Activated T-helper 1 cell treated with anti-CD3 and anti-CD28 coated beads, Interleukin-2, amount 50 U/mL, for 16 hours (primary cell): ENCODE data around the gene CSMD2.

Experiments used
- DNase-seq, 2 donors: peaks; one replicate each; pipeline ENCODE4 v3.0.0-alpha.2; 2020; ENCODE audit warnings: low read depth in 1 of 2, low spot score in 1 of 2

Gene CSMD2

DNA sequence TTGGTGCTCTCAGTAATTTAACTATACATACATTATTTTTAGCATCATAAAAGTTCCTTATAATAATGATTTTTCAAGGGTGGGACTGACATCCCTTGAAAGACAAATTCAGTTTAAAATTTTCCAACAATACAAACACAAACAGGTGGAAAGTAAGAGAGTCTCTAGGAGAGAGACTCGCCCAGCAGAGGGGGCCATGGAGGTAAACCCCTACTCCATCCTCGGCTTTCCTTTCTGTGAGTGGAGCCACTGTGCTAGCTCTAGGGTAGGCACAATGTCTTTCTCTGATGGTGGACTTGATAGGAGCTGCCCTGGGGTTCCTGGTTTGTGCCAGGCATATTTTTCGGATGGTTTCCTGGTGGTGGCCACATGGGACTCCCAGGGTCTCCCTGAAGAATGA lies 8.3 kb downstream of the CSMD2 start:
- DNase-seq, result no peak

DNA sequence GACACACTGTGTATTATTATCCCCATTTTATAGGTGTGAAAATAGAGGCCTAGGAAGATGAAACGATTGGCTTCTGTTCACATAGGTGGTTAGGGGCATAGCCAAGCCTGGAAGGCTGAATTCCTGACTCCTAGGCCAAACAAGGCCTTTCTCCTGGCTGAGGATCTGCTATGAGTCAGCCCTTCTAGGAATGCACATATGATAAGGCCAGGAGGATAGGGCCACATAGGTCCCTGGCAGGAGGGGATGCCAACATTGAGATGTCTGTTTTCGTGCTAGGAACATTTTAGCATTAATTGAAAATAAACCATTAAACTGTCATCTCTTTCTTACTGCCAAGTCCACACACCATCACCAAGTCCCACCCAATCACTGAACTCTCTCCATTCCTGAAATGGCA lies 9.2 kb downstream of the CSMD2 start:
- no peak for DNase-seq

DNA sequence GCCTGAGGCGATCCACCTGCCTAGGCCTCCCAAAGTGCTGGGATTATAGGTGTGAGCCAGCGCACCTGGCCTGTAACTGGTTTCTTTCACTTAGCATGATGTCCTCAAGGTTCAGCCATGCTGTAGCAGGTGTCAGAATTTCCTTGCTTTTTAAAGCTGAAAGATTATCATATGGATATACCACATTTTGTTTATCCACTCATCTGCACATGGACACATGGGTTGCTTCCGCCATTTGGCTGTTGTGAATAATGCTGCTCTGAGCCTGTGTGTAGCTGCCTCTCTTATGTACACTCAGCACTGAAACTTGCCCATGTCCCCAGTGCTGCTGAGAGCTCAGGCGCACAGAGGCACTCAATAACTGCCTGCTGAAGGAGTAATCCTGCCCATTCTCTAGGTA lies 11.8 kb downstream of the CSMD2 start:
- no peak for DNase-seq

DNA sequence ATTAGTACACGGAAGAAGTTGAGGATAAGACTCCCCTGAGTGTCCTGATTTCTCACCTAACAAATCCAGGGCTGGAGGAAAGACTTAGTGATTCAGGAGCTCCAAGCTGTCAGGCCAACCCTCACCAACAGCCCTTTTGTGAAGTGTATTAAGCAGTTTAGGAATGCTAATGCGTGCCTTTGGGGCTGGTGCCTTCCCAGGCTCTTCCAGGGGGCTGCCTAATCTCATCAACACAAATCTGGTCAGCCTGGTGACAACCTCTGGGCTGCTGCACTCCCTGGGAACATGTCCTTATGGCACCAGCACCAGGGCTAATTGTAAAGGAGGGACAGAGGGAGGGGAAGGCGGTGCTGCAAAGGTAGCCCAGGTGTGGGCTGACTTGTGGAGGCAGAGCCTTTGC lies 15.5 kb downstream of the CSMD2 start:
- DNase-seq, result no peak

DNA sequence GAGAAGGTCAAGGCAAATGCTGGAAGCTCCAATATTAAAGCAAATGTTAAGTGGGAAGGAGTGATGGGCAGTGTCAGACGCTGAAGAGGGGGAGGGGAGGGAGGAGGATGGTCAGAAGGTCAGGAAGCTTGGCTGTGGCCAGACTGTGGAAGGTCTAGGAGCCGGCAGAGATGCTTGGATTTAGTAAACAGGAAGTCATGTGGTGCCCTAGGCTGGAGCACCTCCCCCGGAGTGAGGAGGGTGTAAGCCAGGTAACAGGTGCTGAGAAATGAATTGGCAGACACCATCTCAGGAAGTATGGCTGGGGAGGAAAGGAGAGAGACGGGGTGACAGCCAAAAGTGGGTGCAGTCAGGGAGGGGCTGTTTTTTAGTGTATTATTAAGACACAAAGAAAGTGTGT lies 17.7 kb downstream of the CSMD2 start:
- no peak for DNase-seq

DNA sequence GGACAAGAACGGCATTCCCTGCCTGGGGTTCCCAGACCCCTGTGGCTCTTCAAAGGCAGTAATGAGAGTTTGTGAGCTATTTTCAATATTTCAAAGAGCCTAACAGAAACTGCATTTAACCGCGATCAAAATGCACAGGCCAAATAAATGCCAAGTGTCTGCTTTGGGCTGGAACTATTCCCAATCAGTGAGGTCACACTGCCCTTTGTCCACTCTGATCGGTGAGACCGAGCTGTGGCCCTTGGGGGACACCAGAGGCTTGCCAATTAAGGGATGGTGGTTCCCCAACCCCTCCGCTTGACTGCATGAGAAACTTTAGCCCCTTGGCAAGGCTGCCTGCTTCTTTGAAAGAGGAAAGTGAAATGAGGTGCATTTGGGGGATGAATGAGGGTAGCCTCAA lies 20.3 kb downstream of the CSMD2 start:
- DNase-seq, result no peak

DNA sequence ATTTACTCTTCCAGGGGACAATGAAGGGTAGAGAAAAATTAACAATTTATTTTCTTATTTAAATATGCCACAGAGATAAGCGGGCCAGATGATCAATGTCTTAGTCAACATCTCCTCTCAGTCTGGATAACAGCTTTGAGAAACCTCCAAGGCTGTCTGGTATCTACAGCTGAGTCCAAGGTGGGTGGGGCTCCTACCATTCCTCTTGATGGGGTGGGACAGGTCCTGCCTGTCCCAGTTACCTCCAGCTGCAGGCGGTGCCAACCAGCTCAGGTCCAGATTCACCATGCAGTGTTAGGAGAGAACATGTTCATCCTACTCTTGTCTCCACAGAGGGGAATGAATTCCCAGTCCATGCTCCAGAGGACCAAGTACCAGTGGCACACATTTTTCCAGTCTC lies 21.1 kb downstream of the CSMD2 start:
- no peak for DNase-seq

DNA sequence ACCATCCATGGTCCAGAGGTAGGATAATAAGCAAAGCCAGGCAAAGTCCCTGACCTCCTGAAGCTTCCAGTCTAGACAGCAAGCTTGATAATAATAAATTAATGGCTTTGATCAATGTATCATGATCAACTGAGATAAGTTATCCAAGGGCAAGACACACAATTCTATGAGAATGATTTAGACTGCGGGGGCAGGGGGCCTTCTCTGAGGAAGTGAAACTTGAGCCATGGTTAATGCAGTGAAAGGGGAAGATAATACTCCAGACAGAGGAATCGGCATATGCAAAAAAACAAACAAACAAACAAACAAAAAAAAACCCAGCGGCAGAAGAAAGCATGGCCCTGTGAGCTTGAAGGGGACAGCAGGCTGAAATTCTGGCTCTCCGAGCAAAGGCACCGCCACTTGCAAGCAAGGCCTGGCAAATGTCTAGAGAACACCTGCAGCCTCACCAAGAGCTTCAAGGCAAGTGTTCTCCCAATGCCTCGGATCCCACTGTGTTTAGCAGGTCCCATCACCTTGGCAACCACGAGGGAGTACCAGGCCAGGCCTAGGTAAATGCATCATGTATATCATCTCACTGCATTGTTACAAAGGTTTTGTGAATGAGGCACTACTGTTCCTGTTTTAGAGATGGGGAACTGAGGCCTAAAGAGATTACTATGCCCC lies 24.9 kb downstream of the CSMD2 start:
- no peak for DNase-seq

DNA sequence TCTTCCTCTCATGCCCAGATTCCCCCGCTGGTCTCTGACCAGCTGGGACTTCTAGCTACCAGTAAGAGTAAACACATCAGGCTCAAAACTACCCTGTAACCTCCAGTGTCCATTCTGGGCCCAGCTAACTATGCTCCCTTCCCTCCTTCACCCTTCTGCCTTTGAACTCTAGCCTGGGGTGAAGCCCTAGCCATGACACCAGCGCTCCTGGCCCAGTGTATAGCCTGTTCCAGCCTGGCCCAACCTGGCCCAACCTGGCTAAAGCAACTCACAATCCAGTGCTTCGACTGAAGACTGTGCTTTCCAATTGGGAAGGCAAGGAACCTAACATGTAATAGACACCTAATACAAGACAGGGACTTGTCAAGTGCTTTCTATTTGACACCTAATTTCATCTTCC lies 27.6 kb downstream of the CSMD2 start:
- no peak for DNase-seq

DNA sequence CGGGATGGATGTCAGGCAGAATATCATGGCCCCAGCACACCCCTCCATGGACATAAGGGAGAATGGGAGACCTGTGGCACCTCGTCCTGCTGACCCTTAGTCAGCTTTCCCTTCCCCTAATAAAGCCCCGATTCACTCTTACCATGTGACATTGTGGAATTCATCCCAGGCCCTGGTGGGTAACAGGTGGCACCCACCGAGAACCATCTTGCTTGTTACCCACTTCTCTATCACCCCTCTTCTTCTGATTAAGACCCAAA lies 32.9 kb downstream of the CSMD2 start:
- no peak for DNase-seq

DNA sequence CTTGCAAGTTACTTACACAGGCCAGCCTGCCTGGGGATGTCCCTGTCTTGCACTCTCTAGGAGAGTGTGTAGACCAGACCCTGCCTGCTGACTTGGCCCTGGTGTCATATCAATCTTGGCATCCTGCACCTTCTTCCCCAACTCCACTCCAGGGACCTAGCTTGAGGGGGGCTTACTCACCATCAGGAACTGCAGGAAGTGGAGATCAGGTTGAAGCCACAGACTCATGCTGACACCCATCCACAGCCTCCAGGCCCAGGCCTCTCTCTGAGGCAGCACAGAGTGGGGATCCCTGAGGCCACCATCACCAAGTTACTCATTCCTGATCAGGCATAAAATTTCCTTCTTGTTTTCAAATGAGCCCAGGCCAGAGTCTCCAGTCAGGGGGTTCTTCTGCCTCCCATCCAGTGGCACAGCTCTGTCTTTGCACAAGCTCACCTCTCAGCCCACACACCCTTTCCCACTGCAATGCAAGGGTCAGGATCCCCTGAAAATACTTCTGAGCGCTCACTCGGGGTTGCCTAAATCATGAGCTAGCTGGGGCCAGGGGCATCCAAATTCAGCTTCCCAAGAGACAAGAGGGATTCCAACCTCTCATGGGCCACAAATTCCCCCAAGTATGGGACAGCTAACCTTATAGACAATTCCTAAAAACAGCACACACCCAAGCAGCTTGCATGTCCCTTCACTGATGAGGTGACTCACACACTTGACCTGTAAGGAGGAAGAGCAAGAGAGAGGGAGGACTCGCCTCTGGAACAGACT lies 33.5 kb downstream of the CSMD2 start:
- DNase-seq, result no peak

DNA sequence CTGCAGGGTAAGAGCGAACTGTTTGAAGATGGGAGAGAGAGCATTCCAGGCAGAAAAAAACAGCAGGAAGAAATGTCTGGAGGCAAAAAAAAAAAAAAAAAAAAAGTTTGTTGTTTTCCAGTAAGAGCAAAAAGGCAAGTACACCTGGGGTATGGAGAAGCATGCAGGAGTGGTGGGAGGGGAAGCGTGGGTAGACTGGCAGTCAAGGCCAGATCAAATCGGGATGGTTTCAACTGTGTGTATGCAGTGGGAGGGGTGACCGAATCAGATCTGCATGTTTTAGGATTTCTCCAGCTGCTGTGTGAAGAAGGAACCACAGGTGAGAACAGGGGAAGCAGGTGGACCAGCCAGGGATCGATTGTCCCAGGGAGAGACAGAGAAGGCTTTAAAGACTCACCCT lies 34.7 kb downstream of the CSMD2 start:
- DNase-seq, result no peak

DNA sequence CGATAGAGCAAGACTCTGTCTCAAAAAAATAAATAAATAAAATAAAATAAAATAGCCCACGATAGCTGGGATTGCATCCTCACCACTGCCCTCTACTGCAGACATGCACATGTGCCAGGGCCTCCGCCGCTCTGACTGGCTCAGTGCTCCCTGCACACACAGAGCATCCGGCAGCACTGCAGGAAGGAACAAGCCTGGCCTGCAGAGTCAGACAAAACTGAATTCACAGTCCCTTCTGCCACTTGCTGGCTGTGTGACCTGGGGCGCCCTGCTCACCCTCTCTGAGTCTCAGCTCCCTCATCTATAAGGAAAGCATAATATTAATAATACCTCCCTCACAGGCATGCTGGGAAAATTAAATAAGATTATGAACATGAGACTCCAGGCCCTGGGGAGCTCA lies 35.4 kb downstream of the CSMD2 start:
- no peak for DNase-seq

DNA sequence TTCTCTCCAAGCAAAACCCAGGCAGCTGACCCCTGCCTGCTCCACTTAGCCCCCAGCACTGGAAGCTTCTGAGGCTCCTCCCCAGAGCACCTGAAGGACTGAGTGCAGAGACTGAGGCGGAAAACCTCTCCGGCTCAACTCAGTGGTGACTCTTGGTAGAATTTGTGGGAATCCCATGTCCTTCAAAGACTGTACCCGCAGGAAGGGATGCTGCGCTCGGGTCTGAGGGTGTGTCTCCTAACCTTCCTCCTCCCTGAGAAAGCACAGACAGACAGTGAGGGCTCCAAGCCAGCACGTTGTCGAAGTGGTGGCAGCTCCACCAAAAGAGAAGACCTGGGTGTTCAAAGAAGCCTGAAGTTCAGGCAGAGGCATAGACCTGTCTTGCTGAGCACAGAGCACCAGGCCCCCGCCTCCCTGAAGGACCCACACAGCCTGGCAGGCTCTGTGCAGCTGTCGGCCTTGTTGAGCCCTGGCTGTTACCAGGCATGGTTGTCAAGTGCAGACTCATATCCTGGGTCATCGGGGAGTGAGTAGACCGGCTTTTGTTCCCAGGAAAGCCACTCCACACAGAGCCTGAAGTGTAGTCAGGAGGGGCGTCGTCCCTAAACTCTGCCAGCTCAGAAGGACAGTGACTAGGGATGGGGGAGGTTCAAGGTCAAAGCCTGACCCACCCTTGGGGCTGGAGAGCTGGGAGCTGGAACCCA lies 36.7 kb downstream of the CSMD2 start:
- no peak for DNase-seq

DNA sequence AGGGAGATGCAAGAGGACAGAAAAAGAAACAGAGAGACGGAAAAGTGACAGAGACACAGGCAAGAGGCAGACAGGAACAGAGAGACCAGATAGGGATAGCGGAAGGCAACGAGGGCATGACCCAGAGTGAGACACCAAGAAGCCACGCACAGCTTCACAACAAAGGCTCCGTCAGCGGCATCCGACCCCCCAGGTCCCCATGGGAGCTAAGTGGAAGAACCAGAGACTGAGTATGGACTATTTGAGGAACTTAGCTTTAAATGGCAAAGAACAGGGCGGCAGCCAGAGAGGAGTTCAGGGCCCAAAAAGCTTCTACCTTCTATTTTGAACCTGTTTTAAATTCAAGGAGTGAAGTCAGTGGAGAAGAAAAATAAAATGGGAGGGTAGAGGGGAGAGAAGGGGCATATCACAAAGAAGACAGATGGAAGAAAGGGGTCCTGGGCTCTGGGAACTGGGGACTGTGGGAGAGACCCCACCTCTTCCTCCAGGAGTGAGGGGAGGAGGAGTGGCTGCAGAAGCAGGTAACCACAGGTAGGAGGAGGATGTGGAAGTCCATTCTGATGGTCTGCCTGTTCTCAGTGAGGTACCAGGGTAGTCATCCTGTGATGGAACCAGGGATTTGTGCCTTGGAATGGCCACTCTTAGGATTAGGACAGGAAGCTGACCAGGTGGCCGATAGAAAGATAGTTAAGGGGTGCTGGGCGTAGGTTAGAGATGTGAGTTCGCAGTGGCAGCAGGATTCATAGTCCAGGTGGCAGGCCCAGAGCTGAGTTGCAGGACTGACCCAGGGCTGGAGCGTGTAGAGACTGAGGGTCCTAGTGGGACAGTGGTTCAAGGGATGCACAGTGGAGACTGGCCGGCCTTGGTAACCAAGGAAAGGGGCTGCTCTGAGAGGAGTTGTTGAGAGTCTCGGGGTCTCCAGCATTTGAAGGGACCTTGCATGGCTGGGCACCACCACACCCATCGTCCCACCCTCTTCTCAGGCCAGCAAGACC lies 37.7 kb downstream of the CSMD2 start:
- DNase-seq, result no peak

DNA sequence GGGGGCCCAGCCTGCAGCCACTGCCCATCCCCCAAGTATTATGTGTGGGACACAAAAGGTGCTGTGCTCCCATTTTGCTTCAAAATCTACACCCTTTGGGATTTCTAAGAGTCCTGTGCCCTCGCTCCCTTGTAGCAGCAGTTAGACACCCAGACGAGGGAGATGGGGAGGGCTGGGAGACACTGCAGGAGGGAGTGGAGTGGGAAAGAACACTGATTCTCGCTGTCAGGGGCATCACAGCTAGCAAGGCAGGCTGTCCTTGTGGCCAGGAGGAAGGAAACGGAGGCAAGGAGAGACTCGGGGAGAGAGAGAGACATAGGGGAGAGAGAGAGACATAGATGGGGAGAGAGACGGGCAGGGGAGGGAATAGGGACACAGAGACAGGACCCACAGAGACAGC lies 38.5 kb downstream of the CSMD2 start:
- no peak for DNase-seq

DNA sequence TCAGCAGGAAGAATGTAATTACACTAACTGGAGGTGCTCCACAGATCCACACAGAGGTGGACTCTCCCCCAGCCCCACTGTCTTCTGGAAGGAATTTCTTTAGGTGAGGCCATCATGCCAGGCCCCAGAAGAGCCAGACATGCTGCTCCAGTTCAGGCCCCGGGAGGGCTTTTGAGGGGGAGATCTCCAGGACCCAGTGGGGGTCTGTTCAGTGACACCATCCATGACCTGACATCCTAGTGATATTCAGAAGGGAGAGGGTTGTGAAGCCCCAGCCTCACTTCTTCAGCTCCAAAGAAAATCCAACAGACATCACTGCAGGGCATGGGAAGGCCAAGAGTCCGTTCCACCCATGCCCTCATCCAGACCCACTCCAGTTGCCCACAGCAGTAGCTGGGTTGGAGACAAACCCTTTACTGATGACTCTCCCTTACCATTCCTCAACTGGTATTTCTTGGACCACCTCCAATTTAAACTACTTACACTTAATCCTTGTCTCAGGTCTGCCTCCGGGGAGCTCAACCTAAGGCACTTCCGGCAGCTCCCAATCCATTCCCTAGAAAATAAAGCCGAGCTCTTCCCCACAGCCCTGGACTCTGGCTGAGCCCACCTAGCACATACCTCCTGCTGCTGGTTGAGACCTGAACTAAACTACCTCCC lies 39.2 kb downstream of the CSMD2 start:
- DNase-seq, result no peak

DNA sequence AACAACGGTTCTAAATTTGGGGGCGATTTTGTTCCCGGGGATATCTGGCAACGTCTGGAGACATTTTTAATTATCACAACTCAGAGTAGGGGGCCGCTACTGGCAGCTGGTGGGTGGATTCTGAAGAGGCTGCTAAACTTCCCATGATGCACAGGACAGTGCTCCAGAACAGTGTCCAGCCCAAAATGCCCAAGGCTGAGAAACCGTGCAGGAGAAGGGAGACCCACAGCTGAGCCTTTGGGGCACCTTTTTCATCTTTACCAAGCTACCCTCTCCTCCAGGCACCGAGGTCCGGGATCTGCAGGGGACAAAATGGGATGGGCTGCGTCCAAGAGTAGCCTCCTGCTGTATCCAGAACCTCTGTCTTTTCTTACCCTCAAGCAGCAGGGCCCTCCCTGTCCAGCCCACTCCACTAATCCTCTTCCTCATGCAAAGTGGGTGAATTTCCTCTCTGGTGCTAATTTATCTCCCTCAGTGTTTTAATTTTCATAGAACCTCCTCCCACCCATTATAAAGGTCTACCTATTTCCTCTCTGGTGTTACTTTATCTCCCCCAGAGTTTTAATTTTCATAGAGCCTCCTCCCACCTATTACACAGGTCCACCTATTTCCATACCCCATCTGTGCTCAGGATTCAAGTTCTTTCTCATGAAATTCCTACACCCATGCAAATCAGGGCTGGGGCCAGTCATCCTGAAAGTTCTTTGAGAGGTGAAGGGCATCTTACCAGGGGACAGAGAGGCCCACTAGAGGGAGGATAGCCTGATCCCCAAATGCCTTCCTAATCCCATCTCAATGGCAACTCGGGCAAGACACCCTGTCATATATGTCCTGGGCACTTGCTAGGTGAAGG lies 42.7 kb downstream of the CSMD2 start:
- DNase-seq, result no peak

DNA sequence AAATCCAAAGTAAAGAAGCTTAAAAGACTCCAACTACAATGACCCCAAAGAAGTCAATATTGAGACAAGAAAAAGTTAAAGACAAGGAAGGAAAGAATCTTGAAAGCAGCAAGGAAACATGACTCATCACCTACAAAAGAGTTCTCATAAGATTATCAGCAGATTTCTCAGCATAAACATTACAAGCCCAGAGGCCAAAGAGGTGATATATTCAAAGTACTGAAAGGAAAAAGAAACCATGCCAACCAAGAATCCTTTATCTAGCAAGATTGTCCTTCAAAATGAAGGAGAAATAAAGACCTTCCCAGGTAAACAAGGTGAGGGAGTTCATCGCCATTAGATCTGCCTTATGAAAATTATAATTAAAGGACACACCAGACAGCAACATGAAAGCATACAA lies 49.8 kb downstream of the CSMD2 start:
- DNase-seq, result no peak

DNA sequence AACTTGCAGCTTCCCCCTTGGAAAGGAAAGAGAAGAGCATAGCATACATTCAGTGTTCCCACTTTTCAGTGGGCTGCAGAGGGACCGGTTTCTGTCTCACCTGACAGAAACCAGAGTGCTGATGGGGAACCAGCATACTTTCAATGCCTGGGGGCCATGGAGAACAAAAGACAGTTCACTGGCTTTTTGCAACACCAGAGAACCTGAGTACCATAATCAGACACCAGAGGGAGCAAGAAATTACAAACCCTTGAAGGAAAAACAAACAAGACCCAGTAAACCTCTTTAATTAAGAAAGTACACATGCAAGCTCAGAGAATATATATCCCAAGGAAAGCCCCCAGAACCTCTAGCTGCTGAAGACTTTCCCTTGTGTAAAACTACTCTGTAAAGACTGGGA lies 51.1 kb downstream of the CSMD2 start:
- no peak for DNase-seq
